HTERT RPE-1 (cell line): ENCODE data around the gene IL16.

Experiments
- in situ Hi-C: fragments of 300-500 bp; cut with MboI; formaldehyde crosslinking; loops from 4 replicates; pipeline ENCODE4 v1.14.3; 2020; ENCODE audit warnings: low sequenced_read_pairs

IL16 gene

DNA sequence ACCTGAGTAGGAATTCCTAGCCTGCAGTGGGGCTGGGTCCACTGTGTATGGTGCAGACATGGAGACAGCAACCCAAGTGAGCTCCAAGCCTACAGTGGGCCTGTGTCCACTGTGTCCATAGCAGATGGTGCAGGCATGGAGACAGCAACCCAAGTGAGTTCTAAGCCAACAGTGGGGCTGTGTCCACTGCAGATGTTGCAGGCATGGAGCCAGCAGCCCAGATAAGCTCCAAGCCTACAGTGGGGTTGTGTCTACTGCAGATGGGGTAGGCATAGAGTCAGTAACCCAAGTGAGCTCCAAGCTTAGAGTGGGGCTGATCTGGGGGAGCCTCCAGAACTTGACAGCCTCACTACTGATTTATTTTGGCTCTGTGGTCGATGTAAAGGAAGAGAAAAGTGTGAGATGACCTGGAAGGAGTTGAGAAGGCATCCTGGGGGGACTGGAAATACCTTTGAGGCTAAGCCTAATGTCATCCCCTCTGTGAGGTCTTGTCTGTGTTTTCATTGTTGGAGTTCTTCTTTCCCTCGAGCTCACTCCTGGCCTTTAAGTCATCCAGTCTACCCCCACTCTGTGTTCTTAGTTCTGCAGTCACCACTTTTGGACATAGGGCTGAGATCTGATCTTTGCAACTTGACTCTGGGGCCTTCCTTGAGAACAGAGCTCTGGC lies 22.4 kb upstream of the IL16 start:
- in situ Hi-C loops: no loop called here

GRCh38 chr15:81174792-81175327 lies 21.8 kb upstream of the IL16 start:
- in situ Hi-C loops: no loop called here

- in situ Hi-C loops: no loop called here
These were observed 21.2 kb upstream of the IL16 start for GRCh38 chr15:81175496-81175895.

DNA sequence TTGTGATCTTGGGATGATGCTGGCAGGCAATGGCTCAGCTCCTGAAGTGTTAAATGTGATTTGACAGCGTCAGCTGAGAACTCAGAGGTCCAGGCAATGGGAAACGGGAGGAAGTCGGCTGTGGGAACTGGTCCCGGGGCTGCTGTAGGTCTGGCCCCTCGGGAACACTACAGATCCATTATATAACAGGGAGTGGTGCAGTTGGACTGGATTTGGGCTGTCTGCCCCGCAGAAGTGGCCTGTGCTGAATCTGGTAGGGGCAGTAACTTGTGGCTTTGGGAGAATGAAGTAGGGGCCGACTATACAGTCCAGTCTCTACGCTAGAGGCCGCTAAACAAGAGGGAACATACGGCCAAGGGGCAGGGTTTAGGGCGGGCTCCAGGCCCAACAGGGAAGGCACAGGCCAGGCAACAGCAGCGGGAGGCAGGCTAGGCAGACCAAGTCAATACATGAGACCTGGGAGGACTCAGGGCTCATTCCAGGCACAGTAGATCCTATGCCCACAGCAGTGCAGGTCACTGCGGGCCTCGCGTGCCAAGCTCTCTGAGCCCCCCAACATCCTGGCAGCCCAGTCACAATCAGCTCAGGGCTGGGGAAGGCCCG lies 20.3 kb upstream of the IL16 start:
- in situ Hi-C loops: no loop called here

DNA sequence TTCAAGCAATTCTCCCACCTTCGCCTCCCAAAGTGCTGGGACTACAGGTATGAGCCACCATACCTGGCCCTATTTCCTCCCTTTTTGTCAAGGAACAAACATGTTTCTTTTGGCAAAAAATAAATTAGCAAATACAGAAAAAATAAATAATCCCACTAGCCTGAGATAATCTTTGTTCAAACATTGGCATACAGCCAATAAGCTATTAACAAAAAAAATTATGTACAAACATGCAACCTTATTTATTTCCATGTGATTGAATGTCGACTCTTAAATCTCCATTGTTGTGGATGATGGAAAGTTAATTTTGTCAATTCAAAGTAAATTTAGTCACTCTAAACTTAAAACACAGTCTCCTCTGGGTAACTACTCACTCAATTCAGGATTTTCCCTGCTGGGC lies 18.3 kb upstream of the IL16 start:
- in situ Hi-C loops: no loop called here

DNA sequence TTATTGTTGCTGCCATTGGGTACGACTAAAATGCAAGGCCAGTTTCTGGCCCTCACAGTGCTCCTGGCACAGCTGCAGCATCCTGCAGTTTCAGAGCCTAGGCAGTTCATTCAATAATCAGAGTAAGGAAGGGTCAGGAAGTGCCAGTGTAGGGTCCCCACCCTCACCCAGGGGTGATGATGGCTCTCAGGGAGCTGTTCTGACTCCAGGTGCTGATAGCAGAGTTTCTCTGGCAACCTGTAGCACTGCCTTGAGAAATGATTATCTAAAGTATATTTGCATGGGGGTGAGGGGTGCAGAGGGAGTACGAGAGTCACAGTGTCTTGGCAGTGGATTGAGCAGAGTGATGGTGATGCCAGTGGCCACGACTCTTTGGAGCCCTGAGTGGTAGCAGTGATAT lies 15.5 kb upstream of the IL16 start:
- in situ Hi-C loops: no loop called here

DNA sequence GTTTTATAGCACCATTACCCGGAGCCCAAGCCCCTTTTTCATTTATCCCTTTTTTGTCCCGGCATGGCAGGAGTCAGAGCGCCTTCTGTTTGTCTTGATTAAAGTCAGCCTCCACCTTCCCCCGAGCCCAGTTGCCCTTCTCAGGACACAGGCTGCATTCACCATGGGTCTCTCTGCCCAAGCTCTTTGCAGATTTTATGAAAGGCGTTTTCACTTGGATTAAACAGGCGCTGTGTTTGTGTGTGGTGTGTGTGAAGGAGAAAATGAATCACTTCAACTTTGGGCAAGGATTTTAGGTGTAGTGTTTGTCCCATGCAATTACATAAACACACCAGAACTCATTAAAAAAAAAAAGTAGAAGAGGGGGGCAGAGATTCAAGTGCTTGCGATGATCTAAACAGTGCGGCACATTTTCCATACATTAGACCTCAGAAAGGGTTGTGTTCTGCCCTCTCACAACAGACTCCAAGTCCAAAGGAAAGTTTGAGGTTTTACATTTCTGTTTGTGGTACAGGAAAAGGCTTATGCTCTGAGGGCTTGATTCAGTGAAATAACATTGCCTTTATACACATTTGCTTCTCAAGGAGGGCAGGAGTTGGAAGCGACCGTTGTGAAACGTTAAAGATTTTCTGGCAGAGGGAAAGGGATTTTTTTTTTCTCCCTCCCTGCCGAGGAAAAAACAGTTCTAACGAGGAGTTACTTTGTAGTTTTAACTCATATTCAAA lies 14.5 kb upstream of the IL16 start:
- in situ Hi-C loops: no loop called here

DNA sequence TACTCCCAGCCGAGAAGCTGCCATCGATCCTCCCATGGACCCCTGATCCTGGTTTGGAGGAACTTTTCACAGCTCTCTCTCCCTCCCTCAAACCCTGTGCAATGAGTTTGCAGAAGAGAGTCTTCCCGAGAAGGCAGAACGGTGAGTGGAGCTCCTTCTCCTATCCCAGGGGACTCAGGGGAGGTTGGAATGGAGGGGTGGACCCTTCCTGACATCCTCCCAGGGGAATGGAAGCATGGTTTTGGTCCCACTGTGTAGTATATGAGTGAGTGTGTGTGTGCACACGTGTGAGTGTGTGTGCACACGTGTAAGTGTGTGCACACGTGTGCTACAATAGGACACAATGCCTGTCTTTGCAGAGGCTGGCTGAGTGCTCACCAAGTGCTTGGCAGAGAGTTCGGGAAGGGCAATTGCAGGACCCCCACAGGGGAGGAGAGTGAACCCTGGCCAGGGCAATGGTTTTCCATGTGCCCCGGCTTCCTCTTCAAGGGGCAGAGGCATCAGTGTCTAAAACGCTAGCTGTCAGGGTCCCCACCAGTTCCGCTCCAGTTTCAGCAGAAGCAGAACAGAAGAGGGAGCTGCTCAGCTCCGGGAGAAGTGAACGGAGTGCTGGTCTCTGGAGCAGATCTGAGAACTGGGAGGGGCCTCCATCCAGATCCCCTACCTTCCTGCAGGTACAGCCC lies 13.8 kb upstream of the IL16 start:
- in situ Hi-C loops: no loop called here

DNA sequence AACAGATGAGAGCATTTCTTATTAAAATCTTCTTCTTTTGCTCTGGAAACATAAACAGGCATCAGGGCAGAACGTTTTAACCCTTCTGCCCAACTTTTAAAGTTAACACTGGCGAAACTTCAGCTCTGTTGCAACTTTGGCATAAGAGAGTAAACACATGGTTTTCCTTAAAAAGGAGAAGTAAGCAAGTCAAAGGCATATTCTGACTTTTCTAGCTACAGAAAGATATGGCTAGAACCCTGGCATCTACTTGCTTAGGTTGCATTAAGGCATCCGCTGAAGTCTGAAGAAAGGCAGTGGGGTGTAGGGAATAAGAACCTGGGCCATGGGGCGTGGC lies 13.3 kb upstream of the IL16 start:
- in situ Hi-C loops: no loop called here

GRCh38 chr15:81184188-81184587 lies 12.5 kb upstream of the IL16 start:
- in situ Hi-C loops: no loop called here

- in situ Hi-C loops: no loop called here
These were observed 10.9 kb upstream of the IL16 start for GRCh38 chr15:81185631-81186295.

DNA sequence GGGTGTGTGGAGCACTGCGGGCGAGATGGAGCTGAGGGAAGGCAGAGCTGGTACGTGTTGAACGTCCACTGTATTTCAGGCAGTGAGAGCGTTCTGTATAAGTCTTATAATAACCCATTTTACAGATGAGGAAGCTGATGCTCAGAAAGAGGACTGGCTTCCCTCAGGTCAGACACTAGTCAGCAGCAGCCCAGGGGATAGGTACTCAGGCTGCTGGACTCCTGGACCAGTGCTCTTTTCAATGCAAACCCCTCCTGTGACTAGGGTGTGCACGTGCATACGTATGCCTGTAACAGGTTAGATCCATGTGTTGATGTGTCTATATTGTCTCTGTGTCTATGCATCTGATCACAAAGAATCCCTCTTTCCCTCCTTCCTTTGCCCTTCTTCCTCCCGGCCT lies 8.3 kb upstream of the IL16 start:
- in situ Hi-C loops: no loop called here

- in situ Hi-C loops: no loop called here
These were observed 6.9 kb upstream of the IL16 start for GRCh38 chr15:81189583-81190283.

- in situ Hi-C loops: no loop called here
These were observed 5.7 kb upstream of the IL16 start for GRCh38 chr15:81190922-81191507.

- in situ Hi-C loops: no loop called here
These were observed 5.0 kb upstream of the IL16 start for GRCh38 chr15:81191701-81192100.

DNA sequence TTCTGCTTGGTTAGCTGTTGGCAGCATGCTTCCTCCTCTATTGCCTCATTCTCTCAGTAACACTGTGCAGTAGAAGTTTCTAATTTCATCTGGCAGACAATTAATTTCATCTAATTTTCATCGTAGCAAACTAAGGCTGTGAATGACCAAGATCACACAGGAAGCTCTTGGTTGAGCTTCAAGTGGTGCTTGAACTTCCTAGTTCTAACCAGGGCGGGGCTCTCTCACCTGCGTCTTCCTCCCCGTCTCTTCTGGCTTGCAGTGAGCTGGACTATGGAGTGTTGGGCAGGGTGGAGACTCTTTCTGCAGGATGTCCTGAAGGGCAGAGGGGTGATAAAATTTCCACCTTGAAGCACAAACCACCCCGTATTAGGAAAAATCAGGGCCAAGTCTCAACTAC lies 2.0 kb upstream of the IL16 start:
- in situ Hi-C loops: no loop called here

GRCh38 chr15:81195339-81195864 lies 1.3 kb upstream of the IL16 start:
- in situ Hi-C loops: no loop called here

DNA sequence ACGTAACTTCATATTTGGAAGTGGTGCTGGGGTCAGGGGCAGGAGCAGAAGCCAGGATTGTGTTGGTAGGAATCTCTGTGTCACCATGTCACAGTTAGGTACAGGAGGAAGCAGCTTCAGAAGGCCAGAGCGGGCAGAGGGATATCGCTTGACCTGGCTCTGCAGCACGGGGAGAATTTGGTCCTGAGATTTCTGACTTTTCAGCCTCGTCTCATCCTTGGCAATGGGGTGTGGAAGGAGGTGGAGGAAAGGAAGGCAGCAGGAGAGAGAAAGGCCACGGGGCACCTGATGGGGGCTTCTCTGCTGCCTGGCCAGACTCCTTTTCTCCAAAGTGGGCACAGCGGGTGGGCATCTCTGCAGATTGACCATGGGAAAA lies 564 bp downstream of the IL16 start:
- in situ Hi-C loops: no loop called here

DNA sequence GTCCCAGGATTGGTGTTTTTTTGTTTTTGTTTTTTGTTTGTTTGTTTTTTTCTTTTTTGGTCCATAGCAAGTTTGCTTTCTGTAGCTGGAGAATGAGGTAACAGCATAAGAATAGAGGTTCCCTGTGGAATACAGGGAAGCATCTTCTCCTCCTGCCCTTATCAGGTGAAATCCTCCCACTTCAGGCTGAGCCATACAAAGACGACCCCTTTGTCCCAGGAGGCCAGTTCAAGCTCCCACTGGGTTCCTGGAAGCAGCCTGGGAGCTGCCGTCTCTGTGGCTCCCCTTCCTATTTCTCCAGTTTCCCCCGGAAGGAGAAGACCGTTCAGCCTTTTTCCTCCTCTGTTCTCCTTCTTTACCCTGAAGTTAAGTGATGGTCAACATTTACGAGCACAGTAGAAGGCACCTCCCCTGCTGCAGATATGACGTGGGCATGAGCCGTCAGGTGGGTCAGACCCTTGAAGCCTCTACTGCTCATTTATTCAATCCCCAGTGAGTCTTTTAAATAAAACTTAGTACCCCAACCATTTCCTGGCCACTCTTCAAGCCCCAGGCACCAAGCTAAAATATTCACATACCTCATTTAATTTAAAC lies 1.1 kb downstream of the IL16 start:
- in situ Hi-C loops: no loop called here
